GM12864 (cell line): ENCODE results near the gene LHX1.

Experiments used
- DNase-seq: peaks from one replicate; pipeline ENCODE4 v3.0.0-alpha.2; 2011; ENCODE audit warnings: low read depth
- H3K4me3 ChIP-seq: 2 replicates; pipeline ENCODE4 v1.5.1; 2011; ENCODE audit warnings: mild to moderate bottlenecking, low read depth, low read length, control low read depth
- CTCF ChIP-seq: IDR thresholded peaks from 2 replicates; pipeline ENCODE4 v1.5.1; 2011; ENCODE audit warnings: low read depth, mild to moderate bottlenecking, moderate library complexity, low read length, control low read depth, inconsistent platforms; ENCODE audit errors: missing control alignments

Gene LHX1

GRCh38 chr17:36913132-36913531 is 24.1 kb upstream of the LHX1 start:
- H3K4me3 ChIP-seq = no peak overlapping the region
- TF ChIP-seq CTCF = no peak
- no peak for DNase-seq

- DNase-seq = no peak
- TF ChIP-seq CTCF = no peak
- no peak overlapping the region for H3K4me3 ChIP-seq
Measured at GRCh38 chr17:36918211-36918691, 19.0 kb upstream of the LHX1 start.

- no peak for TF ChIP-seq CTCF
- H3K4me3 ChIP-seq = no peak overlapping the region
Measured at GRCh38 chr17:36919407-36919968, 17.8 kb upstream of the LHX1 start.

GRCh38 chr17:36920032-36921005 is 17.0 kb upstream of the LHX1 start:
- no peak for TF ChIP-seq CTCF
- DNase-seq = no peak
- no peak overlapping the region for H3K4me3 ChIP-seq

More at GRCh38 chr17:36919407-36919968, 17.8 kb upstream of the LHX1 start:
- no peak for DNase-seq

- TF ChIP-seq CTCF = no peak
- no peak overlapping the region for H3K4me3 ChIP-seq
- no peak for DNase-seq
Measured at GRCh38 chr17:36921095-36921851, 16.0 kb upstream of the LHX1 start.

GRCh38 chr17:36922175-36922574 is 15.1 kb upstream of the LHX1 start:
- no peak overlapping the region for H3K4me3 ChIP-seq
- TF ChIP-seq CTCF = no peak

More at GRCh38 chr17:36922175-36922574, 15.1 kb upstream of the LHX1 start:
- no peak for DNase-seq
